ENCODE measurements around the gene SEPSECS. TPM values are rescaled to one million over a fixed set of nuclear protein-coding genes. Genes with fewer than 3 reads are reported as not detected.
A peak's percentile ranks its signal among the peaks of the same experiment; 100 is the strongest.

SEPSECS gene
- total RNA-seq, 1 experiment from 2014 or later: 9.1 TPM

DNA sequence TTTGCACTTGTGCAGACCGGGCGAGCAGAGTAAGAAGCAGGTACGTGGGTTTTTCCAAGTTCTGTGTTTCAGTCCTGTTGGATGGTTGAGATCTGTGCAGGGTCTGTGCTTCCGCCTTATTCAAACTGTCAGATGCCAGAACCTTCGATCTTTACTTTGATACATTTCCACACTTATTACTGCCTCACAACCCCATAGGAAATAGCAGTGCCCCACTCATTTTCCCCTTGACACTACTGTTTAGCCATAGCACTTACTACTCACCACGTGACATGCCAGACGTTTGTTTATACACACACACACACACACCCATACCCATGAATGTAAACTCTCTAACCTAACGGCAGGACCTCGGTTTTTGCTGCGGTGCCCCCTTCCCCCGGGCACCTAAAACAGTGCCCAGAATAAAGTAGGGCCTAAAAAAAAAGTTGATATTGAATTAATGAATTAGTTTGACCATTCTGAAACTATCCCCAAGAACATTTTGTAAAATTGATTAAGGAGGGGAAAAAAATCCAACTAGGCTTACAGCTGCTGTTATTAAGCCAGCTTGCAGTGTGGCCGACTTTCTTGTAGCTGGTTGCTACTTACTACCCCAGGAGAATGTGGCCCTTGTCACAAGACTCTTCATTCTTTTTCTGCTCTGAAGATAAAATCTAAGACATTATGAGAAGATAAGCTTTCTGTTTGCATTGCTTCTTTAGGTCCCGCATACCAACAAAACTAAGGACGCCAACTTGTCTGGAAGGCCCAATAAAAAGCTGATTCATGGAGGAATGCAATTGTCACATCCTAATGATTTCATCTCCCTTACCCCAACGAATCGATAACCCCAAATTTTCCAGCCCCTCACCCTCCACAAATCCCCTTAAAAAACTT lies 704 bp upstream of the SEPSECS start:
- H3K27me3 ChIP-seq (ENCODE audit: insufficient read depth, low read depth): no peaks in the 10 kb centered on the region
- peak overlapping the region; percentile 90 for H3K4me2 ChIP-seq
- TF ChIP-seq EZH2 (IDR thresholded peaks at IDR 0.05; ENCODE audit: low read depth): no peak
- TF ChIP-seq, protein P1, sequence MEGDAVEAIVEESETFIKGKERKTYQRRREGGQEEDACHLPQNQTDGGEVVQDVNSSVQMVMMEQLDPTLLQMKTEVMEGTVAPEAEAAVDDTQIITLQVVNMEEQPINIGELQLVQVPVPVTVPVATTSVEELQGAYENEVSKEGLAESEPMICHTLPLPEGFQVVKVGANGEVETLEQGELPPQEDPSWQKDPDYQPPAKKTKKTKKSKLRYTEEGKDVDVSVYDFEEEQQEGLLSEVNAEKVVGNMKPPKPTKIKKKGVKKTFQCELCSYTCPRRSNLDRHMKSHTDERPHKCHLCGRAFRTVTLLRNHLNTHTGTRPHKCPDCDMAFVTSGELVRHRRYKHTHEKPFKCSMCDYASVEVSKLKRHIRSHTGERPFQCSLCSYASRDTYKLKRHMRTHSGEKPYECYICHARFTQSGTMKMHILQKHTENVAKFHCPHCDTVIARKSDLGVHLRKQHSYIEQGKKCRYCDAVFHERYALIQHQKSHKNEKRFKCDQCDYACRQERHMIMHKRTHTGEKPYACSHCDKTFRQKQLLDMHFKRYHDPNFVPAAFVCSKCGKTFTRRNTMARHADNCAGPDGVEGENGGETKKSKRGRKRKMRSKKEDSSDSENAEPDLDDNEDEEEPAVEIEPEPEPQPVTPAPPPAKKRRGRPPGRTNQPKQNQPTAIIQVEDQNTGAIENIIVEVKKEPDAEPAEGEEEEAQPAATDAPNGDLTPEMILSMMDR (conservative IDR thresholded peaks at IDR 0.05): no peak
- DNase-seq: peak in 1 of 2 experiments; percentile 62
- H3K4me1 ChIP-seq (replicated peaks; ENCODE audit: insufficient read depth): peaks cover 26% of the 10 kb centered on the region
- H3K27ac ChIP-seq: peak overlapping the region; percentile 59
- intact Hi-C loops (cut with micrococcal nuclease; ENCODE audit: unreplicated experiment): loop anchor here (1.0 to 5.0 kb wide), 4 partner anchors 73 to 1696 kb away; partner anchors contain the start of genes ANAPC4, PI4K2B and ZCCHC4
- H3K9me2 ChIP-seq (ENCODE audit: insufficient read depth): no peaks in the 10 kb centered on the region
- POLR2A ChIA-PET (ENCODE audit: unreplicated experiment): interaction anchor here (0.6 to 1.0 kb wide), 5 partner anchors 16 to 561 kb away, joined by 3 to 15 read pairs (median 7); partner anchors contain the start of genes PI4K2B and ZCCHC4
- H4K20me1 ChIP-seq (ENCODE audit: insufficient read depth): no peaks in the 10 kb centered on the region
- H2AFZ ChIP-seq: peak overlapping the region; percentile 94
- peaks cover 19% of the 10 kb centered on the region for H3F3A ChIP-seq (ENCODE audit: insufficient read depth, low read depth)
- no peaks in the 10 kb centered on the region for H3K36me3 ChIP-seq (ENCODE audit: low read depth)
- TSS peak; percentile 77 for BruUV-seq (replicated peaks)
- H3K4me3 ChIP-seq: peak overlapping the region; percentile 74
- no peaks in the 10 kb centered on the region for H3K9me3 ChIP-seq (ENCODE audit: insufficient read depth, low read depth)
- H3K79me2 ChIP-seq (ENCODE audit: low read depth): peaks cover 17% of the 10 kb centered on the region
- CTCF ChIA-PET: interaction anchor here (0.6 to 1.5 kb wide), 4 partner anchors 13 to 397 kb away, joined by 3 to 6 read pairs (median 5); no protein-coding TSS in a partner anchor

DNA sequence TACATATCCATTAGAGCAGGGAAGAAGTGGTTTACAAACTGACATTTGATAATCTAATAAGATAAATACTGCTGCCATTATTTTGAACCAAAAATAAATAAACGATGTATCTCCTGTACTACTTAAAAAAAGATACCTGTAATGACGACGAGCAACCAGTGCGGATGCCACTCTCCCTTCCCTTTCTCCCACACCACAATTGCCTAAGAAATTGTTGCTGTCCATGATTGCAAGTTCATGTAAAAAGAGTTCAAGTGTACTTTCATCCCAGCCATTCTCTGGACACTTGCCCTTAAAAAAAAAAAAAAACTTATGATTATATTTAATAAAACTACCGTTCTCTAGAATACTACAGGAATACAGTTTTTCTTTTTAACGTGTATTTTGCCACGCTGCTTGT lies 1.4 kb downstream of the SEPSECS start:
- intact Hi-C loops (cut with micrococcal nuclease; ENCODE audit: unreplicated experiment): loop anchor here (5.0 kb wide), 1 partner anchor 208 kb away; no protein-coding TSS in a partner anchor
- ChIA-PET CTCF (no interaction called here), POLR2A (ENCODE audit: unreplicated experiment) (no interaction called here)
- peak overlapping the region; percentile 74 for H3K4me3 ChIP-seq
- no peak for DNase-seq
- TF ChIP-seq, protein P1 (conservative IDR thresholded peaks at IDR 0.05): no peak
- TF ChIP-seq EZH2 (IDR thresholded peaks at IDR 0.05; ENCODE audit: low read depth): no peak
- H2AFZ ChIP-seq: peak overlapping the region; percentile 94; the same call in 1 of the 2 replicates
- H3K27me3 ChIP-seq (ENCODE audit: insufficient read depth, low read depth): no peaks in the 10 kb centered on the region
- peak overlapping the region; percentile 72 for H3K27ac ChIP-seq
- H4K20me1 ChIP-seq (ENCODE audit: insufficient read depth): no peaks in the 10 kb centered on the region
- peaks cover 26% of the 10 kb centered on the region for H3K4me1 ChIP-seq (replicated peaks; ENCODE audit: insufficient read depth)
- no peaks in the 10 kb centered on the region for H3K36me3 ChIP-seq (ENCODE audit: low read depth)
- H3F3A ChIP-seq (ENCODE audit: insufficient read depth, low read depth): peaks cover 19% of the 10 kb centered on the region
- H3K9me2 ChIP-seq (ENCODE audit: insufficient read depth): no peaks in the 10 kb centered on the region
- BruUV-seq (replicated peaks): no TSS peak
- H3K9me3 ChIP-seq (ENCODE audit: insufficient read depth, low read depth): no peaks in the 10 kb centered on the region
- H3K4me2 ChIP-seq: peak overlapping the region; percentile 90
- H3K79me2 ChIP-seq (ENCODE audit: low read depth): peaks cover 17% of the 10 kb centered on the region

DNA sequence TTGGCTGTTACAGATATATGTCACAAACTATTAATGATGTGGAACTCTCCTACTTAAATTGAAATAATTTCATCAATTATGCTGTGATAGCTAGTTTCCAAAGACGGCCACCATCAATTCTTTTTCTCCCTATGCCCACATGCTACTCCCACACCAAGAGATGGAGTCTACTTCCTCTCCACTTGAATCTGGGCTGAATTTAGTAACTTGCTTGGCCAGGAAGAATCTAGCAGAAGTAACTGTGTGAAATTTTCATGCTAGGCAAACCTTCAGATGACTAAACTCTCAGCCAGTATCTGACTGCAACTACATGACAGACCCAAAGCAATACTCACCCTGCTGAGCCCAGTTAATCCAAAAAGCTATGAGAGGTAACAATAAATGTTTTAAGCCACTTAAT lies 3.2 kb downstream of the SEPSECS start:
- H3K36me3 ChIP-seq (ENCODE audit: low read depth): no peaks in the 10 kb centered on the region
- no peaks in the 10 kb centered on the region for H4K20me1 ChIP-seq (ENCODE audit: insufficient read depth)
- no peaks in the 10 kb centered on the region for H3K27me3 ChIP-seq (ENCODE audit: insufficient read depth, low read depth)
- no TSS peak for BruUV-seq (replicated peaks)
- CTCF ChIA-PET: no interaction called here
- no peak overlapping the region for H2AFZ ChIP-seq
- intact Hi-C loops (cut with micrococcal nuclease; ENCODE audit: unreplicated experiment): loop anchor here (5.0 kb wide), 1 partner anchor 210 kb away; no protein-coding TSS in a partner anchor
- peaks cover 20% of the 10 kb centered on the region for H3K4me1 ChIP-seq (replicated peaks; ENCODE audit: insufficient read depth)
- POLR2A ChIA-PET (ENCODE audit: unreplicated experiment): no interaction called here
- DNase-seq: no peak
- H3K27ac ChIP-seq: no peak overlapping the region
- H3F3A ChIP-seq (ENCODE audit: insufficient read depth, low read depth): peaks cover 19% of the 10 kb centered on the region
- no peak overlapping the region for H3K4me2 ChIP-seq
- no peak overlapping the region for H3K4me3 ChIP-seq
- no peak for TF ChIP-seq EZH2 (IDR thresholded peaks at IDR 0.05; ENCODE audit: low read depth)
- TF ChIP-seq, protein P1 (conservative IDR thresholded peaks at IDR 0.05): no peak
- H3K9me2 ChIP-seq (ENCODE audit: insufficient read depth): no peaks in the 10 kb centered on the region
- H3K79me2 ChIP-seq (ENCODE audit: low read depth): peaks cover 11% of the 10 kb centered on the region
- H3K9me3 ChIP-seq (ENCODE audit: insufficient read depth, low read depth): no peaks in the 10 kb centered on the region
